Vagina (tissue), 2 donors: Measurements from ENCODE around the gene PRKAG3.

Experiments used
- POLR2A ChIP-seq, 2 donors: fragments of 450-650 bp; IDR thresholded peaks; one replicate each; pipeline ENCODE4 v1.6.1; 2017; ENCODE audit warnings: antibody characterized with exemption in 2 of 2, mild to moderate bottlenecking in 2 of 2, moderate library complexity in 2 of 2
- POLR2AphosphoS5 ChIP-seq, 2 donors: sonication (generic); formaldehyde crosslinking; IDR thresholded peaks; one replicate each; pipeline ENCODE4 v1.9.0; 2017; ENCODE audit warnings: antibody characterized with exemption in 2 of 2, mild to moderate bottlenecking in 2 of 2, low read depth in 1 of 2; ENCODE audit not compliant: insufficient read depth in 1 of 2
- TF ChIP-seq, protein P1 (sequence below), 3 experiments: fragments of 450-650 bp in 2 of 3; fragments of 200-600 bp in 1 of 3; sonication (generic) in 1 of 3; IDR thresholded peaks; one replicate each; pipeline ENCODE4 v1.5.1; 2017 to 2019; ENCODE audit warnings: antibody characterized with exemption in 3 of 3, mild to moderate bottlenecking in 2 of 3, moderate library complexity in 2 of 3

DNA sequence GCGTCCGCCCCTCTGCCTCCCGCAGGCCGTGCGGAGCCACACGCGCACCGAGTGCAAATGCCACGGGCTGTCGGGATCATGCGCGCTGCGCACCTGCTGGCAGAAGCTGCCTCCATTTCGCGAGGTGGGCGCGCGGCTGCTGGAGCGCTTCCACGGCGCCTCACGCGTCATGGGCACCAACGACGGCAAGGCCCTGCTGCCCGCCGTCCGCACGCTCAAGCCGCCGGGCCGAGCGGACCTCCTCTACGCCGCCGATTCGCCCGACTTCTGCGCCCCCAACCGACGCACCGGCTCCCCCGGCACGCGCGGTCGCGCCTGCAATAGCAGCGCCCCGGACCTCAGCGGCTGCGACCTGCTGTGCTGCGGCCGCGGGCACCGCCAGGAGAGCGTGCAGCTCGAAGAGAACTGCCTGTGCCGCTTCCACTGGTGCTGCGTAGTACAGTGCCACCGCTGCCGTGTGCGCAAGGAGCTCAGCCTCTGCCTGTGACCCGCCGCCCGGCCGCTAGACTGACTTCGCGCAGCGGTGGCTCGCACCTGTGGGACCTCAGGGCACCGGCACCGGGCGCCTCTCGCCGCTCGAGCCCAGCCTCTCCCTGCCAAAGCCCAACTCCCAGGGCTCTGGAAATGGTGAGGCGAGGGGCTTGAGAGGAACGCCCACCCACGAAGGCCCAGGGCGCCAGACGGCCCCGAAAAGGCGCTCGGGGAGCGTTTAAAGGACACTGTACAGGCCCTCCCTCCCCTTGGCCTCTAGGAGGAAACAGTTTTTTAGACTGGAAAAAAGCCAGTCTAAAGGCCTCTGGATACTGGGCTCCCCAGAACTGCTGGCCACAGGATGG is 42.0 kb upstream of the PRKAG3 start:
- TF ChIP-seq, protein P1, sequence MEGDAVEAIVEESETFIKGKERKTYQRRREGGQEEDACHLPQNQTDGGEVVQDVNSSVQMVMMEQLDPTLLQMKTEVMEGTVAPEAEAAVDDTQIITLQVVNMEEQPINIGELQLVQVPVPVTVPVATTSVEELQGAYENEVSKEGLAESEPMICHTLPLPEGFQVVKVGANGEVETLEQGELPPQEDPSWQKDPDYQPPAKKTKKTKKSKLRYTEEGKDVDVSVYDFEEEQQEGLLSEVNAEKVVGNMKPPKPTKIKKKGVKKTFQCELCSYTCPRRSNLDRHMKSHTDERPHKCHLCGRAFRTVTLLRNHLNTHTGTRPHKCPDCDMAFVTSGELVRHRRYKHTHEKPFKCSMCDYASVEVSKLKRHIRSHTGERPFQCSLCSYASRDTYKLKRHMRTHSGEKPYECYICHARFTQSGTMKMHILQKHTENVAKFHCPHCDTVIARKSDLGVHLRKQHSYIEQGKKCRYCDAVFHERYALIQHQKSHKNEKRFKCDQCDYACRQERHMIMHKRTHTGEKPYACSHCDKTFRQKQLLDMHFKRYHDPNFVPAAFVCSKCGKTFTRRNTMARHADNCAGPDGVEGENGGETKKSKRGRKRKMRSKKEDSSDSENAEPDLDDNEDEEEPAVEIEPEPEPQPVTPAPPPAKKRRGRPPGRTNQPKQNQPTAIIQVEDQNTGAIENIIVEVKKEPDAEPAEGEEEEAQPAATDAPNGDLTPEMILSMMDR (IDR thresholded peaks at IDR 0.05), result no peak
- TF ChIP-seq POLR2A (IDR thresholded peaks at IDR 0.05) (no peak), POLR2AphosphoS5 (IDR thresholded peaks at IDR 0.05; ENCODE audit: insufficient read depth in 1 of 2, low read depth in 1 of 2) (no peak)
